CD1c-positive myeloid dendritic cell (primary cell): ENCODE measurements around the gene DNMT3L.
"Not testable (repeated sequence)": the region's sequence is repeated elsewhere in the genome, so short reads cannot be mapped to it uniquely, and the experiment has no call there.

Experiments
- DNase-seq: peaks from one replicate; pipeline ENCODE4 v3.0.0-alpha.2; 2016; ENCODE audit errors: extremely low spot score

DNMT3L gene

DNA sequence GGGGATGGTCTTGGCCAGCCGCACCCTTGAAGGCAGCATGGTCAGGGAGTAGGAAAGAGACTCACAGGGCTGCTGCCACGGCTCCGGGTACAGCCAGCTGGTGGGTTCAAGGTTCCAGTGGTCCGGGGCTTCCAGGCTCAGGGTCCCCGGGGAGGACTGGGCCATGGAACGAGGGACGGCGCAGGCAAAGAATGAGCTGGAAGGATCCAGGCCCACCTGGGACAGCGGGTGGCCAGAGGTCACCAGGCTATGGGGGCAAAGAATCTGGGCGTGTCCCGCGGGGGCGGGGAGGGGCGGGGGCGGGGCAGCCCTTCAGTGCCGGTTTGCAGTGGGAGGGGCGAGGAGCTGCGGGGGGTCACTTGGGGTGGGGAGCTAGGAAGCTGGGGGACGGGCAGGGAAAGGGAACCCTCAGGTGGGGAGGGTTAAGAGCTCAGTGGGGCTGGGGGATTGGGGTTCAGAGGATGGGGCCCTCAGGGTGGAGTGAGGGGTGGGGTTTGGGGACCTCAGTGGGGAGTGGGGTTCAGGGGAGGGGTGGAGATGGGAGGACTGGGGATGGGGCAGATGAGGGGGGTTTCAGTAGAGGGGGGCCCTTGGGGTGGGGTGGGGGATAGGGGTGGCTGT, at the start of gene DNMT3L:
TSS of gene DNMT3L (minus strand) at position 223 of the 621 bp plus-strand sequence. CDS start 638 bp downstream, outside the sequence.
- DNase-seq, result no peak

DNA sequence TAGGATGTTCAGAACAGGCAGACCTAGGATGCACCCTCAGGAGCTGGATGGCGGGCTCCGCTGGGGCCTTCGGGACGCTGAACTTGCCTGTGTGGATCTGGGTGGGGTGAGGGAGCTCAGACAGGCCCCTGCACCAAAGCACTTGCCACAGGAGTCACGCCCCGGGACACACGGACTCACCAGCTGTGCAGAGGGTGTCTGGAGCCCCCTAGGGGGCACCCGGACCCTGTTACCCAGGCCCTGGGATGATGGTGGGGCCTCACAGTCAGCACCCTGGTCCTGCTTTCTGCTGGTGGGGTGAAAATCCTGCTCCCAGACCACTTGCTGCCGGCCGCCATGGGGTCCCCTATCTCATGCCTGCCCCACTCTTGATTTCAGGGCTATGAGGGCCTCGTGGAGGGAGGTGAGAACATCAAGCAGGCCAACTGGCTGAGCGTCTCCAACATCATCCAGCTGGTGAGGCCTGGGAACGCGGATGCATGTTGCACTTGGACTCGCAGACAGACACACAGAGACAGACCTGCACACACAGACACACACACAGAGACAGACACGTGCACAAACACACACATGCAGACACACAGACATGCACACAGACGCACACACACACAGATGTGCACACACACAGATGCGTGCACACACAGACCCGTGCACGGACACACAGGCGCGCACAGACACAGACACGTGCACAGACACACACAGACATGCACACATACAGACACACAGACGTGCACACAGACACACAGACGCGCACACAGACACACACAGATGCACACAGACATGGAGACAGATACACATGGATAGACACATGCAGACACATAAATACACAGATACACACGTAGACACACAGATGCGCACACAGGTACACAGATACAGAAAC, 49.2 kb upstream of the DNMT3L start:
- no peak for DNase-seq

DNA sequence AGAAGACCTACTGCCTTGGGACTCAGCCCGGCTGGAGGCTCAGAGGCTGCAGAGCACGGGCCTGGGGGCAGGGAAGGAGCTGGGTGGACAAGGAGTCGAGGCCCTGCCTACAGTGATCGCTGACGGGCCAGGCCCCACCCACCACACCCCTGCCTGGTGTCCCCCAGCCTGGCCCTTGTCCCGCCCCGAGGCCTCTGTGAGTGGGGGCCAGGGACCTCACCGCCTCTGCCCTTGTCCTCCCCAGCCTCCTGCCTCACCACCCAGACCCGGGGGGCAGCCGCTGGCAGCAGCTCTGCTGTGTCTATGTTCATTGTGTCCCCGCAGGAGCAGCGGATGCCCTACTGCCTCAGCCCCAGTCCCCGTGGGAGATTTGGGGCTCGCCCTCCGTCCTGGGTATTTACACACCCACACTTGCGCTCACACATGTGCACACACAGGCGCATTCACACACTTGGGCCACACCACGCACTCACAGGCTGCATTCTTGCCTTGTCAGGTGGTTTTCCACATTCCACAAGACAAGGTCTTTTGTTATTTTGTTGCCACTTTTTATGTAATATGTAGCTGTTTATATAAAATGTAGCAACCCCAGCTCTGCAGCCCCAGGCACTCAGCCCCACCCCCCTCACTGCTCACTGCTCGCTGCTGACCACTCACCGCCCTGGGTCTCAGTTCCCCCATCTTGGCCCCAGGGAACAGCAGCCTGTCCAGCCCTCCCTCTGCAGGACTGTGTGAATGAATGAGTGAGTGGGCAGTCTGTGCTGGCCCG, 45.4 kb upstream of the DNMT3L start:
- DNase-seq, result no peak

- DNase-seq, result no peak
Measured at GRCh38 chr21:44305691-44306090, 44.0 kb upstream of the DNMT3L start.

DNA sequence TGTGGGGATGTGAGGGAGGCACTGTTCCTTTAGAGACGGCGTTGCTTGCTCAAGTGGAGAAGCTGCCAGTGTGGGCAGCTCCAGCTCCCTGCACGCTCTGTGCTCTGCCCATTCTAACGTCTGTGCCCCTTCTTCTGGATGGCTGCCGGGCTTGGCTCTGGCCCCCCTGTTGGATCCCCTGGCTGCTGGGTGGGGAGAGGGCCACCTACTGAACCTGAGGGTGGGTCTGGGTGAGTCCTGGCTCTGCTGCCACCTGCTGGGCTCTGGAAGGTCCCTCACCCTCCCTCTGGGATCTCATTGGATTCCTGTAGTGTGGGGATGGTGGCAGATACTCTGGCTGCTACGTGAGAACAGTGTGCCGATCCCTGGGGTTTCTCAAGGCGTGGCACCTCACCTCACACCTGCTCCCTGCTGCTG, 43.2 kb upstream of the DNMT3L start:
- peak; percentile 39 for DNase-seq

- no peak for DNase-seq
Measured at GRCh38 chr21:44304011-44304616, 42.4 kb upstream of the DNMT3L start.

DNA sequence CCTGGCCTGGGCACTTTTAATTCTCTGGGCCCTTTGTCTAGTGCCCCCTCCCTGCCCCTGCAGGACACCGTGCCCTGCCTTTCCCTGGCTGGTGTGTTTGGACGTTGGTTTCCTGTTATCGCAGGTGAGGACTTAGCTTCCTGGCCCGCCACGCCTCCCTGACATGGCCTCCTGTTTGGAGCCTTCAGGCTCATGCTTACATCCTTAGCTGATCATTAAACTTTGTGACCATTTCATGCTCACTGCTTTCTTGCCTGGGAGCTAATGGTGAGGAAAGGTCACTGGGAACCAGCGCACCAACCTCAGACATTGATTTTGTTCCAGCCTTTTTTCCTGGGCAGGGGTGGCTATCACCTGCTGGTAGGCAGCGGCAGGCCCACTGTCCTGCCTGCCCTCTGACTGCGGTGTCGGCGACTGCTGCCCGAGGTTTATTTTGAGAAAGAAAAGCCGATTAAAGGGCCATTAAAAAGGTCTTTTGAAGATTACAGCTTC, 41.8 kb upstream of the DNMT3L start:
- DNase-seq, result no peak

GRCh38 chr21:44302573-44303401, 41.1 kb upstream of the DNMT3L start:
- not testable (repeated sequence) for DNase-seq

DNA sequence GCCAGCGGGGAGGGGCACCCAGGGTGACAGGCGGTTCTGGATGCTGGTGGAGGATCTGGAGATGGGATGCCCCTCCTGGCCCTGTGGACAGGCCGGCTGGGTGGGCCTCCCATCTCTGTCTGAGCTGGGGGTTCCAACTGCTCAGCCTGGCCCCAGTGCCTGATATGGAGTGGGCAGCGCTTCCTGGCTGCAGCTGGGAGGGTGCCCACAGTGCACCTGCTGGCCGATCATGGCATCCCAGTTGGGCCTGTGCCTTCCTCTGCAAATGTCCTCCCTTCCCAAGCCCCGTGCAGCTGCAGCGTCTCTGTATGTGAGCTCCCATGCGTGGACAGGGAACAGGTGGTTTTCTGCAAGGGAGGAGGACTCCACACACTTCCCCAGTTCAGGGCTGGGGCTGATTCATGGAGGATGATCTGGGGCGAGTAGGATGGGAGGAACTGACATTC, 40.3 kb upstream of the DNMT3L start:
- peak; percentile 49 for DNase-seq

GRCh38 chr21:44301141-44301540, 39.4 kb upstream of the DNMT3L start:
- DNase-seq, result no peak

GRCh38 chr21:44300262-44300959, 38.7 kb upstream of the DNMT3L start:
- DNase-seq, result peak; percentile 78

- peak; percentile 74 for DNase-seq
Measured at GRCh38 chr21:44299458-44300261, 38.0 kb upstream of the DNMT3L start, which contains the start of gene PFKL. Gene PFKL (plus strand): TSS chr21:44300053. CDS start chr21:44300106, 53 bp downstream.

- peak; percentile 42 for DNase-seq
Measured at GRCh38 chr21:44299085-44299457, 37.4 kb upstream of the DNMT3L start.

DNA sequence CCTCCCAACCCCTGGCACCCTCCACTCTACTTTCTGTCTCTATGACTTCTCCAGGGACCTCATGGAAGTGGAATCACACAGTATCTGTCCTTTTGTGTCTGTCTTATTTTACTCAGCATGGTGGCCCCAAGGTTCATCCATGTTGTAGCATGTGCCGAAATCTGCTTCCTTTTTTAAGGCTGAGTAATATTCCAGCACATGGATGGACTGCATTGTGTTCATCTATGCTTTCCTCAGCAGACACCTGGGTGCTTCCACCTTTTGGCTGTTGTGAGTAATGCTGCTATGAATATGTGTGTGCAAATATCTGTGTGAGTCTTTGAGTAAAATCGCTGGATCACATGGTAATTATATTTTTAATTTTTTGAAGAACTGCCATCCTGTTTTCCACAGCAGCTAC, 36.6 kb upstream of the DNMT3L start:
- no peak for DNase-seq

GRCh38 chr21:44297525-44298290, 36.0 kb upstream of the DNMT3L start:
- DNase-seq, result peak; percentile 92

DNA sequence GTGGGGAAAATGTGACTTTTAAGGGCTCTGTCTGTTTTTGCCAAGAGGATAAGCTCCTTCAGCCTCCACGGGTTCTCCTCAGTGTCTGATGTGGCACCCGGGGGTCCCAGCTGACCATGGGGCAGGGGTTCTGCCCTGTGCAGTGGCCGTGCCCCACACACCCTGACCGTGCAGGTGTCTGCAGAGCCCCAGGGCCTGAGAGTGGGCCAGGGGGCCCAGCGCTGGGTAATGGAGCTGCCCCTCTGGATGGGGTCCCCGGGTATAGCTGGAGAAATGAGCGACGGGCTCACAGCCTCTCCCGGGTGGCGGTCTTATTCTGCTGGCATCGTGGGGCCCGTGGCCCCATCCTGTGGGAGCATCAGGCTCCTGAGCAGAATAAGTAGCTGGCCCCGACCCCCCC, 35.2 kb upstream of the DNMT3L start:
- no peak for DNase-seq

DNA sequence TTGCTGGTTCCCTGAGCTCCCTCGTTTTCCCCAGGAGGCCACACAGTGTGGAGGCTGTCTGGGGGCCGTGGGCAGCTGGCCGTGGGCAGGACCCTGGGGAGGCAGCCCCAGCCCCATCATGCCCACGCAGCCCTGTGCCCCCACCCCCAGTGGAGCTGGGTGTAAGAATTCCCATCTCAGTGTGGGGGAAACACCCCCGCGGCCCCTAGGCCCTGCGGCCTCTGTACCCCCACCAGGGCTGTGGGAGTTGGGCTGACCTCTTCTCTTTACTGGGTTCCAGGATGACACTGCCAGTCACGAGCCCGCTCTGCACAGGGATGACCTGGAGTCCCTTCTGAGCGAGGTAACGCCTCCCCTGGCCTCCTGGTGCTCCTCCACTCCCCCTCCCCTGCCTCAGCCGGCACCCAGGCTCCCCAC, 34.4 kb upstream of the DNMT3L start:
- DNase-seq, result no peak

- DNase-seq, result no peak
Measured at GRCh38 chr21:44295646-44296045, 33.9 kb upstream of the DNMT3L start.
